GM18907 (cell line): ENCODE measurements around the gene CCNH.

Source experiments
- ATAC-seq: cut with Tn5 transposase; IDR thresholded peaks from one replicate; pipeline ENCODE4 v1.9.1; 2021; ENCODE audit warnings: mild to moderate bottlenecking, moderate library complexity; ENCODE audit not compliant: unreplicated experiment

CCNH gene

DNA sequence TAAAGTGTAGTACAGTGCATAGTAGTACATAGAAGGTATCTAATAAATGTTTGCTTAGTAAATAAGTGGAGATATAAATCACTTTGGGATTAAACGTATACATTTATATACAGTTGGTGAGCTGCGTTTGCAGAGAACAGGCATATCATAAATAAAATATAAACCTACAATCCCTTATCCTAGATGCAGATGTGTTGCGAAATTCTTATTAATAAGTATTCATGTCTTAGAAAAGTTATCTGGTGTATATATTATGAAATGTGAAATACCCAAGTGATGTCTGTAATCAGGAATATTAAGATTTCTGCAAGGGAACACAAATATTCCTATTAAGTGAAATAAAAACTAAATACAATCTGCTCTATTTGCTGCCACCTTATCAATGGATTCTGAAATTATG lies 8.8 kb downstream of the CCNH start:
- ATAC-seq, result no peak

DNA sequence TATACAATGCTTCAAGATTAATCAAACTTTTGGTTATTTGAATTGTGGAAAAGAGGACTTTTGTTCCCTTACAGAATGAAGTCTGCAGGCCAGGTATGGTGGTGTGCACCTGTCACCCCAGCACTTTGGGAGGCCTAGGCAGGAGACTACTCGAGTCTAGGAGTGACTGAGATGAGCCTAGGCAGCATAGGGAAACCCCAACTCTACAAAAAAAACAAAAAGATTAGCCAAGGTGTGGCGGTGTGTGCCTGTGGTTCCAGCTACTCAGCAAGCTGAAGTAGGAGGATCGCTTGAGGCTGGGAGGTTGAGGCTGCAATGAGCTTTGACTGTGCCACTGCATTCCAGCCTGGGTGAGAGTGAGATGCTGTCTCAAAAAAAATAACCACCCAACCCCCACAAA lies 9.3 kb downstream of the CCNH start:
- no peak for ATAC-seq

DNA sequence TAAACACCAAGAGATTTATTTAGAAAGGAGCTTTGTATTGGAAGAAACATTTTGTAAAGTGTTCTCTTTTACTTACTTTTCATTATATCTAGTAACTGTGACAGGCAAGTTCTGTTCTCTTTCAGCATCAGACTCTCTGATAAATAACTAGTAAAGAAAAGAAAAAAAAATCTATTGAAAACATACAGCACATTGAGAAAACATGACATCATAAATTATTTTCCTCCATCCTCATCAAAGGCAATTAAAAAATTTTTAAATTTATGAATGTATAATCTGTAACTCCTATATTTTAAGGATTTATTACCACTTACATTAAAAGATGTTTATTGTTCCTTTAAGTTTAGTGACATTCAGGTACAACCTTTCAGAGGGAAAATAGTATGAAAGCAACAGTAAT lies 11.1 kb downstream of the CCNH start:
- no peak for ATAC-seq

DNA sequence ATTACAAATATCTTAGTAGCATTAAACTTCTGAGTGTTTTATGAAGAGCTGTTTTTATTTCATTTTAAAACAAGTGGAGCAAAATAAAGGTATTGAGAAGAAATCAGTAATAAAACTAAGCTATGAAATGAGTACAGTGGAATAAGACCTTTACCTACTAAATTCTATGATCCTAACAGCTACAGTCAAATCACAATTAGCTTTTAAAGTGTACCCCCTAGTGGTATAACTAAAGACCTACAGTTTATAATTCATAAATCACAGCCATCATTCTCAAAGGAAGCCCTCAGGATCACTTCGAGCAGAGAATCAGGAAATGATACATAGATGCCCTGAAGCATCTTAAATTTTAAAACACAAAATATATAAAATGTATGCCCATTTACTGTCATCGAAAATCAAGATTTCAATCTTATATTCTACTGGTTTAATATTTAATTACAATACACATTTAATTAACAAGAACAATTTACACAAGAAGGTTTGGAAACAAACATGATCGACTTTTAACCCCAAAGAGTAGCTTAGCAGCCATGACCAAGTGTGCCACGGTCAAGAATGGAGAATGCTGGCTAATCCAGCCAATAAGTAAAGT lies 12.3 kb downstream of the CCNH start:
- no peak for ATAC-seq

DNA sequence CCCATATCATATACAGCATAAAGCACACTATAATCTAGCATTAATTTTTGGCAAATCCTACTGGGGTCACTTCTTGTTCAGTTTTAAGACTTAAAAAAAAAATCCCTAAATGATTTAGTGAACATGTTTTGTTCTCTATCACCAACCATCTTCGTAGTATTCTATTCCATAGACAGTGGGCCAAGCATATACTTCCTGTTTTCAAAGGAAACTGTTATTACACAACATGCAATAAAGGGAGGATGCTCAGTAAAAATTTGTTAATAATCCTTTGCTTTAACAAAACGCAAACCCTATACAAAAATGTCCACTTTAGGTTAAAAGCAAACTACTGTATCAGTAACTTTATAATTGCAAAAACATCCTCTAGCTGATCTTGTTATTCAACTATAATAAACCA lies 13.0 kb downstream of the CCNH start:
- no peak for ATAC-seq

DNA sequence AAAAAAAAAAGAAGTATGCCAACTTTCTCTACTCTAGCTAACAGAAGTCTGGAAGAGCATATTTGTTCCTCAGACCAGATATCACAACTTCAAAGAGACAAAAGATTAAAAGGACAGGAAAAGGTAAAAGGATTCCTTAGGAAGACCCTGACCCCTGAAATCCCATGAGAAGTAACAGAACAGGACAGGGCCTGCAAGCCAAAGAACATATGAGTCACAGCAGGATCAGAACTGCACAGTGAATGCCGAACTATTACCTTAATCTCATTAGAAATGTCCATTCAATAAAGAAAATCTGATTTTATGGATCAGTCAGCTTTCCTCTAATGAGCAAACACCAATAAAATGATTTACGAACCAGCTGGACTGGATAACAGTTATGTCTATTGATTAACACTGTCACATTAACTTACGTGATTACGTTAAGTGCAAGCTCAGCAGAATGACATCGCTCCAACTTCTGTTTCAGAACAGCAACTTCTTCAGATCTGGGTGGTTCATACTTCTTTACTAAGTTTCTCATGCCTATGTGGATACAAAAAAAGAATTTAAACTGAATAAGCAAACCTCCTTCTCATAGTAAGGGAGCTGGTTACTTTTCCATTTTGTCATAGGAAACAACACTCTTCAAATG lies 13.6 kb downstream of the CCNH start:
- ATAC-seq, result no peak

DNA sequence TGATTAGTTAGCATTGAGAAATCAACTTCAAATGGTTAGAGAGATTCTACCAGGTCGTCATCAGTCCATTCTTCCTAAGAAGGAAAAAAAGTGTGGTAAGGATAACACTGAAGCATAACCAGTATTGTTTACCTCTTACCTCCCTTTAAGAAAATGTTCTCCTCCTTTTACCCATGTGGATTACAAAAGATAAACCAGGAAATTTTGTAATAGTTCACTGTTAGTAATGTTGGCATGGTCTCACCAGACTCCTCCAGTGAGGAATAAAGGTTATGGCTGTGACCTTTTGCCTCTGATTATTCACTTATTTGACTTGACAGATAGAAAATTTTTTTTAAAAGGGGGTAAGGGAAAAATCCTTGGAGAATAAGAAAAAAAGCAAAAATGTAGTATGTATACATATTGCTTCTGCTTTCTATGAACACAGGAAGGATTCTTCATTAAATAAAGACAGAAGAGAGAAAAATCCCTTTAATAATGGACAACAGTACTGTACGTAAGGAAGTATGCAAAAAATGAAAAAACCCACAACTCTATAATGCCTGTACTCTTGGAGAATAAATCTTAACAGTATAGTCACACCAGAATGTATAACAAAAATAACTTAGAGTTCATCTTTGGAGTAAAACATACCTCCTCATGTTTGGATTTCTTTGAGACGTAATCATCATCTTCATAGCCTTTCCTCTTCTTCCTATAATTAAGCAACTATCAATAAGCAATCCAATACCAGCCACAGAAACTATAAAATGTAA lies 18.1 kb downstream of the CCNH start:
- no peak for ATAC-seq

DNA sequence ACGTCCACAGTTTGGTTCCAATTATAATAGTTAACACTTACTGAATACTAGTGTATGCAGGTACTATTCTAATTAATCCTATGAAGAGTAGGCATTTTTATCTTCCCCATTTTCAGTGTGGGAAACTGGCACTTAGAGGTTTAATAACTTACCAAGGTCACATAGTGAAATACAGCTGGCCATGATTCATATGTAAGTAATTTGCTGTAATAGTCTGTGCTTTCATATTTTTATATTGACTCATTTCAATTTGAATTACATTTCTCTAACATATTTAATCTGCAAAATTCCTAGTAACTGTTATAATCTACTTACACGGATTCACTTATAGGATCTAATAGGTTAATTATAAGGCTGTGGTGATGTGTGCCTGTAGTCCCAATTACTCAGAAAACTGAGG lies 19.4 kb downstream of the CCNH start:
- ATAC-seq, result no peak

DNA sequence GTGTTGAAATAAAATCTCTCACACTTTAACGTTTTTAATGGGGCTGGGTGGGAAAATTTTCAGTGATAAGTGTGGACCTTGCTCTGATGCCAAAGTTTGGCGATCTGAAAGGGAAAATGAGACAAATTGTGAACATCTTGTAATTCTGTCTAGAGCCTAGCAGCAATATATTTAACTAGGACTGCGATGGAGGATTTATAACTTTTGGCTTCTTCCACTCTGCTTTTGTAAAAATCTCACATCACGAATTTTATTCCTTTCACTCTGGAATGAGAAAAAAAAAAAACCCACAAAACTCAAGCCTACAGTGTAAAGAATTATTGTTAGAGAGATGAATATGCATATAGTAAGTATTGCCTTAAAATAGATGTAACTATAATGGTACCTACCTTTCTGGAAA lies 19.9 kb downstream of the CCNH start:
- no peak for ATAC-seq

DNA sequence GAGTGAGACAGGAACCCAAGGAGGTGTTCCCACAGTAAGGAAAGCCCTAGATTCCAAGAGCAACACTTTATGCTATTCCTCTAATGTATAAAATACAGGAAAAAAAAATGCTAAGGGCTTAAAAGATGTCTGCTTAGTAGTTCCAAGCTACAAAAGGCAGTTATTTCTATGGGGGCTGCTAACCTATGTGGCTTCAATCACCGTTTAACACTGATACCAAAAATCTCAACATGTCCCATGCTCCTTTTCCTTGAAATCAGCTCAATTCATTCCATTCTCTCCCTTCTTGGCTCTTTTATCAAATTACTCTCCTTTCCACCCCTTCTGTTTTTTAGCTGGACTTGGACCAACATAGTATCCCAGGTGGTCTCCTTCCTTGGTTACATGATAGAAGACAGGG lies 20.6 kb downstream of the CCNH start:
- ATAC-seq, result no peak

DNA sequence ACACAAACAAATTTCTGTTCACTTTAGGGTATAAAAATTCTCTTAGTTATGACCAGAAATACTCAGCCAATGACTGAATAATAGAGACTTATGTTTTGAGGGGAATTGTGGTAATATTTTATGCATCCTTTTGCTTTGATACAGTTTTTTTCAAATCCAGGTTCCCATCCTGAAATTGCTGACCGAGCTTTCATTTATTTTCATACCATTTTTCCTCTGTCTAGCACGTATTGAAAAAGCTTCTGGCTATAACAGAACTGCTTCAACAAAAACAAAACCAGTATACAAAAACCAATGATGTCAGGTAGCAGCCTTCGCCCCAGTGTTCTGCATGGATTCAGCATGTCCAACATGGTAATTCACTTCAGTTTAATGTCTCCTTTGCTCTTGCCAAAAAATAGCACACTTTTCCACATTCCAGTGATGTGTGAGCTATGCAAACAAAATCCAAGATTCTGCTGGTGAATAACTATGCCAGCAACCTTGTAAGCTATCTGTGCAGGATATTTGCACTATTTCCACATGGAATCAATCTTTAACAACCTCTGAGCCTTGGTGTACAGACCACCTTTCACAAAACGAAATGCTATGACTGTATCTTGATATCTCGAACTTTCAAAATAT lies 22.0 kb downstream of the CCNH start:
- ATAC-seq, result no peak

DNA sequence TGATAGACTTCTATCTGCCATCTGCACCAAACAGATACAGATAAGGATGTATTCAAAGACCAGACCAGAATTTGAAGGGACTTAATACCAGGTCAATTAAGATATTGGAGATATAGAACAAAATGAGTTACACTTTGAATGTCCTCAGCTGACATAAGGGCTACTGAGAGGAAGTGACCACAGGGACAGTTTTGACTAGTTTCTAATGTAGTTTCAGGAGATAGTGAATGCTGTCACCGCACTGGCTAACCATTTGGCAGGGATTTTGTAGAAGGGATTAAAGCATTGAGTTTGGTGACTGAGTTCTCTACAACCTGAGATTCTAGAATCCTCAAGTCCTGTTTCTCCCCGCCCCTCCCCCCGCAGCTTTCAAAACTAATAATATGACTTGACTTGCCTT lies 22.7 kb downstream of the CCNH start:
- ATAC-seq, result no peak

DNA sequence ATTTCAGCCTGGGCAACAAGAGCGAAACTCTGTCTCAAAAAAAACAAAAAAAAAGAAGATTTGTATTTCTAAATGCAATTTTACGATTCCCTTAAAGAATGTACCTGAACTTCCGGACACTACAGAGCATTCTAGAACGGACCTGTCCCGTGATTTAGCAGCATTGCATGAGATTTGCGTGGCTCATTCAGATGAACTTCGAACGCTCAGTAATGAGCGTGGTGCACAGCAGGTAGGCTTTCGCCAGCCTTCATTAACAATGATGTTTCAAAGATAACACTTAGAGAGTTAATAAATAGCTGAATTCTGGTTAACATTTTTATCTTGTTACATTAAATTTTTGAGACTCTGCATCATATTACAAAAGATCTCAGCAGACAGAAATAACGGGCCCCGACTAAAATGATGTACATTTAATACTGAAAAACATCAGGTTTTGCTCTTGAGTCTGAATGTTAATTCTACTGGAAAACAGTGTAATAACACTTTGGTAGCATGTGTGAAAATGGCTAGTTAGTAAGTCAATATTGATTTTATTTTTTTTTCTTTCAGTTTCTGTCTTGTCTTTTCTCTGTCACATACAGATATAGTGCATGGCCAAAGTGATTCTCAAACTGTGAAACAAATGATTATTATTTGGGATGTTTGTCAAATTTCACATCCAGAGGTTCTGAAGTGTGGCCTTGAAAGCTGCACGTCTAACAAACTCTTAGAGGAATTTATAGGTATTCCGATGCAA lies 23.3 kb downstream of the CCNH start:
- no peak for ATAC-seq

DNA sequence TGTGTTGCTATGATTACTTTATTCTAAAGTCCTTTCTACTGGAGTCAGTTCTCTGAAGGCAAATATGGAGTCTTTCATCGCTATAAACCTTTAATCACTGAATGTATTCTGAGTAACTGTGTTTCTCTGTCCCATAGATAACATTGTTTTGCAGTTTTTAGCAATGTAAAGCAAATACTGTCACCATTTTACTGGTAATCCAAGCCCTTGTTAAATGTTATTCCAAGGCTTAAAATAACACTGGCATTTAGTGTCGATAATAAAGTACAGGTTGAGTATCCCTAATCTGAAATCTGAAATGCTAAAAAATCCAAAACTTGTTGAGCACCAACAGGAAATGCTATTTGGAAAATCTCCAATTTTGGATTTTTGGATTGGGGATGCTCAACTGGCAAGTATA lies 24.6 kb downstream of the CCNH start:
- no peak for ATAC-seq

DNA sequence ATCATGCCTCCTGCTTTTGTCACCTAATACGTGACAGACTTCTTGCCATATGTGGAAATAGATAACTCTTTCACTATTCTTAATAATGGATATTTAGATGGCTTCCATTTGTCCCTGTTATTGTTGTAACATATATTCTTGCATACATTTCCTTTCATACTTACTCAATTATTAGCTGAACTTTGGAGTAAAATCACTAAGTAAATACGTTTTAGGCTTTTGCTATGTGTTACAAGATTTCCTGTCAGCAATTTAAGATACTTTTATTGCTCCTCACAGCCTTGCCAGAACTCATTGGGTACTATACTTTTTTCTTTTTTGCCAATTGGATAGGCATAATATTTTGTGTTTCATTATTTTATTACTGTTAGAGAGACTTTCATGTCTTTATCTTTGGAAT lies 26.9 kb downstream of the CCNH start:
- ATAC-seq, result no peak

DNA sequence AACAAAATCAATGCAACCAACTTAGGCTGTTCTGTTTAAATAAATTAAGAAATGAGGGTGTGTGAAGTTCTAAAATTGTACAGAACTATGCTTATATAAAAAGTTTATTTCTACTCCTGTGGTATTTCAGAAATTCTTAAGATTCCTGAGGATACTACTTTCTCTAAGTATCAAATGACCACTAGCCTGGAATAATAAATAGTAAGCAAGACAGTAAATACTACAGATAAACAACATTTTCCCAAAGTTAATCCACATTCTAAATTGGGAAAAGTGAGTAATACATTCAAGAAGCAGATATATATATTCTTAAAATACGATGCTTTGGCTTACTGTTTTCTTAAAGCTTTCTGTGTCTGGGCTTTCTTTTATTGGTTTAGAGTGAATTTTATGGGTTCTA lies 29.5 kb downstream of the CCNH start:
- ATAC-seq, result no peak

DNA sequence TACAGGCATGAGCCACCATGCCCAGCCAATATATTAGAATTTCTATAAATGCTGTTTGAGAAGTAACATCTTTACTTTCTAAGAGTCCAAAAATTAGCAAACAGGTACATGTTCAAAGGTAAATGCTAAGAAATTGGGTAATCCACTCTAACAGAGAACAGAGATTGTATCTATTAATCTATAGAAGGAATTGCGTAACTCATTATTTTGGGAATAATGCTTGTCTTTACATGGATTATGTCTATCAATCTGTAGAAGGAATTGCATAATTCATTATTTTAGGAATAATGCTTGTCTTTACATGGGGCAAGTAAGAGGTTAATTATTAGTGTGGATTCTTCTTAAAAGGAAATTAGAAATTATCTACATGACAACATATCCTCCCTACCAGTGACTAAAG lies 30.5 kb downstream of the CCNH start:
- no peak for ATAC-seq

DNA sequence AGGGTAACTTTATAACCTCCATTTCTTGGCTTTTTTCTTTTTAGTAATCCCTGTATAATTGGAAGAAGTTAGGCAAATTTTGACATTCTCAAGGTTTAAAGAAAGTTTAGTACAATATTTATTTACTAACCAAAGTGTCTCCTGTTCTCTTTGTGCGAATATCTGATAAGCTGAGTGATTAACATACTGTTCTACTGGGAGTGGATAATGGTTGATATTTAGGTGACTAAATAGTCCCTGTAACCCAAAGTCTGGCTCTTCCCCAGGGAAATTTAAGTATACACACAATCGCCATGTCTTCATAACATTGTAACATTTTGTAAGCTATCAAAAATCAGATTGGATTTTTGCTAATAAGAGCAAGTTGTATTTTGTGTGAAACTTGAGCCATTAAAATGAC lies 40.0 kb downstream of the CCNH start:
- no peak for ATAC-seq

DNA sequence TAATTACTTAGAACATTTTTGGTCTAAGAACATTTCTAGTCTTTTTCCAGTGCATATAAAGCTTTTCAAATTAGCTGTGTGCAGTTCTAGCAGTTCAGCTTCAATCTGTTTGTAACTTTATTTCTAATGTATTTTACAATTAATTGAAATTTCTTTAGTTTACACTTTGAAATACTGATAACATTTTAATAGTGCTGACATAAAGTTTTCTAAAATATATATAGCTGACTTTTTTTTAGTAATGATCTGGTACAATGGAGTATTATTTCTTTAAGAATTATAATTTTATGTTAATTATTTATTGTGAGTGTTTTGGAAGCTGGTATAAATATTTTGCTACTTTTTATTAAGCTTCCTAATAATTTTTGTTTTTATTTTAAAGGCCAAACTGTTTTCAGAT lies 43.3 kb downstream of the CCNH start:
- ATAC-seq, result no peak

DNA sequence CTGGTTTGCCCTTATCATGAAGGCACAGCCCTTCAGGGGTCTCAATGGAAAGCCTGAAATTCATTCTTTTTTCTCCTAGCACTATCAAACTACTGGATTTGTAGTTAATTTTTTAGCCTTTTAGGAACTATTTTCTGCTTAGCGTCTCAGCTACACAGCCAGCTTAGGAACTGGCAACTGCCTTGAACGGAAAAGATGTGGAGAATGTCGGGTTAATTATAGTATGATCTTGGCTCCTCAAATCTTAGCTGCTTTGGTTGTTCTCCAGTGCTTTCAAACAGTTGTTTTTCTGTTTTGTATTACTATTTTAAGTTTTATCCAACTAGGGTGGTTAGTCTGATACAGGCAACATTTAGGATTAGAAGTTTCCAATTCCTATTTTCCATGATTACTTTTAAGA lies 44.1 kb downstream of the CCNH start:
- ATAC-seq, result no peak

DNA sequence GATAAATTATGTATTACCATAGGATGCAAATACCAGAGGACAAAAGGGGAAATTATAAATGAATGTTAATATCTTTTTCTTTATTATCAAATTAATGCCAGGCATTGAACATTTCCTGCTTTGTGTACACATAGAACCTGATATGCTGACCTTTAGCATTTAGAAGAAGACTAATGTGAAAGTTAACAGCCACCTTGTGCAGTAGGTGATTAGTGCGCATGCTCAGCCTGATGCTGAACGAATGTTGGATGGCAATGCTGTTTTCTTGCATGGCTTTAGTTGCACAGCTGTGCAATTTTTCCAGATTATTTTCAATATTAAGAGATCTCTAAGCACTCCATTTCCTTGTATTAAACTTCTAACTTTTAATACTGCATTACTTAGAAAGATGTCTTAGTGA lies 45.5 kb downstream of the CCNH start:
- no peak for ATAC-seq
